Suppressor macrophage treated with lipopolysaccharide for 1 hour (primary cell): ENCODE data around the gene ADI1.
A peak's percentile ranks its signal among the peaks of the same experiment; 100 is the strongest.
"Not testable (repeated sequence)": the region's sequence is repeated elsewhere in the genome, so short reads cannot be mapped to it uniquely, and the experiment has no call there.

Source experiments
- DNase-seq, 3 donors: peaks; one replicate each; pipeline ENCODE4 v3.0.0-alpha.2; 2020 to 2022

ADI1 gene

GRCh38 chr2:3461801-3462492, 57.4 kb downstream of the ADI1 start:
- DNase-seq, result peak; percentile 74 to 78 (median 76)

GRCh38 chr2:3460831-3461800, 58.2 kb downstream of the ADI1 start:
- no peak for DNase-seq

- no peak for DNase-seq
Measured at GRCh38 chr2:3460156-3460555, 59.2 kb downstream of the ADI1 start.

- no peak for DNase-seq
Measured at GRCh38 chr2:3459185-3460015, 59.9 kb downstream of the ADI1 start.

DNA sequence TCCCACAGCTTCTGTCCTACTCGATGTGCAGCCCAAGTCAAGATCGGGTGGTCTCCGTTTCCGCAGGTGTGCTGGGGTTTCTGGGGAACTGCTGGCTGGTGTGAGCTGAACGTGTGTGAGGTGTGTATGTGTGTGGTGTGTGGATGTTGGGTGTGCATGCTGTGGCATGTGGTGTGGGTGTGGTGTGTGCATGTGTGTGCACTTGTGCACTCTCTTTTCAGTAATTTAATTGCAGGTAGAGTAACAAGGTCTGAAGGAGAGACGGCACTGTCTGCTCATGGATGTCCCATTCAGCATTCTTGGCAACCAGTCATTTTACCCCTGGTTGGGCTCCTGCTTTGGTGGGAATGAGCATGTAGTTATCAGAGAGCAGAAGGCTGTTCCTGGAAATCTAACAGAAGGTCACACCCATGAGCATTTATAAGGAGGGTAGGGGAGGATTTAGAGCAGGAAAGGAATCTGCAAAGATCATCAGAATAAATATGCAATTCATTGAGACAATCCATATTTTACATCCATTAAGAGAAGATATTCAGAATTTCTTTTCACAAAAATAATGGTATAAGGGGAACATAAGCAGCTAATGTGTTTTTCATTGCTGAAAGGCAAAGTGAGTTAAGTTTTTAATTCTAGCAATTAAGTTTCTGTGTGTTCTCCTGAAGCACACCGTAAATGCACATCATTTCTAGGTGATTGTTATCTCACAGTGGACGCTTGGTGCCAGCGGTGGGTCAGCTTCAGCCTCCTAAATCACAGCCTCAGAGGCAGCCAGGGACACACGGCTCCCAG, 60.7 kb downstream of the ADI1 start:
- DNase-seq, result no peak

- DNase-seq, result no peak
Measured at GRCh38 chr2:3457524-3458395, 61.6 kb downstream of the ADI1 start.

DNA sequence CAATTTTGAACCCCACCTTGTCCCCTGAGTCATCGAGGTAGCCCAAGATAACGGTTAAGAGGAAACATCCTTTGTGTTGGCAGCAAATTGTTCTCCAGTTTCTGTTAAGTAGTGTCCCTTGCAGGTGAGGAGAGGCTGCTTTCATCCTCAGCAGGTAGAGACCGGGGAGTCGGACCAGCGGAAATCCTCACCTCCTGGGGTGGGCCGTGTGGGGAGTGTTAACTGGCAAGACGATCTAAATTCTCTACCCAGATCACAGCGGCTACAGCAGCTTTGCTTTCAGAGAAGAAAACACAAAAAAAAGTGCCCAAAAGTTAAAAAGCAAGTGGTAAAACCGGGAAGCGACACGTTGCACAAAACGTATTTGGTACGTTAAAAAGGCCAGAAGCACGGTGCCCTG, 63.2 kb downstream of the ADI1 start:
- DNase-seq, result no peak

DNA sequence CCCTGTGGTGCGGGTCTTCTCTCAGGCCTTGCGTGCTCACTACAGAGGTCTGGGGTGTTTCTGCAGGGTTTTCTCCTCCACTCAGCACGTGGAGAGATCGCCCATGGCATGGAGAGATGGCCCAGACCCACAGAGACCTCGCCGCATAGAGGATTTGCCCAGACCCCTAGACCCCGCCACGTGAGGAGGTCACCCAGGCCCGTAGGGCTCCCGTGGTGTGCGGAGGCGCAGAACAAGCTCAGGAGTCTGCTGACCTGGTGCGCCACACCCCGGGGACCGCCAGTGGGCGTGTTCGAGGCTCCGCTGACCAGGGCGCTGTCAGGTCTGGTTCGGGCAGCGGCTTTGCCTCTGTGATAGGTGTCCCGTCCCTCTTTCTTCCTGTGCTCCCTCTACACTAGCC, 64.5 kb downstream of the ADI1 start:
- no peak for DNase-seq

GRCh38 chr2:3454005-3454404, 65.3 kb downstream of the ADI1 start:
- DNase-seq, result not testable (repeated sequence)

DNA sequence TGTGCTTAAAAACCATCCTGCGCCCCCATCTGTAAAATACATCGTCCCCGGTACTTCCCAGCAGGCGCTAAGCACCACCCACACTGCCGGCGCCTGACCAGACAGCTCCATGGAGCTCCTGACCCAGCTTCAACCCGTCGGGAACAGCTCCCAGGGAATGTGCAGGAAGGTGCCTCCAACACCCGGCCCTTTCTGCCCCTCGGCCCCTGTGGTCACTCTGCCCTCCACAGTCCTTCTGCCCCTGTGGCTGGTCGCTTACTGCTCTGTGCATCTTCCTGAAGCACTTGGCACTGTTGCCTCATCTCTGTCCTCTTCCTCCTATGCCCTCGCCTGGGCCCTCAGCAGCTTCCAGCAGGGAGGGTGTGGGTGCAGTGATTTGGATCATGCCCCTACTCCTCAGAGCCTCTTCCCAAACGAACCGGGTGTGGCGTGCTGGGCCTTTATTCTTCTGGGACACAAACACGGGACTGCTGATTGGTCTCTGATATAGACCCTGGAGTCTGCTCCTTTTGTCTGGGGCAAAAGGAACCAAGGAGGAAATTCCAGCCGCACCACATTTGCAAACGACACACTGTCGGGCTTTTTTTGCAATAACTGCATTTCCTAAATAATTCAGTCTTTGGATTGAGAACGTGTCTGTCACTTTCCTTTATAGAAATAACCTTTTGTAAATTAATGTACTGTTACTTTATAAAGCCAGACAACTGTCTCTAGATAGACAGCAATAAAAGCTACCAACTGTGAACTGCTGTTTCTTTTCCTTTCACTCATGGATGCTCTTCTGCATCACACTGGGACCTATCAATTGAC, 65.9 kb downstream of the ADI1 start:
- DNase-seq, result no peak

DNA sequence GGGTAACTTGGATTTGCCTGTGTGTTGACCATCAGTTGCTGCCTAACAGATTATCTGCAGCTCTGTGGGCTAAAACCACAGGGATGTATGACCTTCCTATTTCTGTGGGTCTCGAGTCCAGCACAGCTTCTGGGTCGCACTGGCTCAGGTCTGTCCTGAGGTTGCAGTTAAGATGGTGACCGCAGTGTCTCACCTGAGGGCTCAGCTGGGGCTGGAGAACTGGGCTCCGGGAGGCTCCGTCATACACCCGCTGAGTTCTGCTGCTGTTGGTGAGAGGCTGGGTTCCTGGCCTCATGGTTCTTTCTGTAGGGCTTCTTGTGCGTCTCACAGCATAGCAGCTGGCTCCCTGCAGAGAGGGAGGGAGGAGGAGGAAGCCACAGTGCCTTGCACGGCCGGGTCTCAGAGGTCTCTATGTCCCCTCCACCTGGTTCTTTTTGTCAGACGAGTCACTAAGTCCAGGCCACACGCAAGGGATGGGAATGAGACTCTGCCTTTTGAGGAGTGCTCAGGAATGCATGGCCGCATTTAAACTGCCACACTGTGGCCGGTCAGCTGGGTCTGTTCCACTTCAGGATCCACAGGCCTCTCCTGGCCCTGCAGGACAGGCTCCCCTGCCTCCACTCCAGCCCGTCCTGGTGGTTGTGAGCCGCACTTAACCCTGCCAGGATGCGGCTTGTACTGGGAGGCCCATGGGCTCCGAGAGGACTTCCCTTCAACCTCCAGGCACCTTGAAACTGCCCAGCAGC, 67.2 kb downstream of the ADI1 start:
- no peak for DNase-seq

- no peak for DNase-seq
Measured at GRCh38 chr2:3451169-3451568, 68.2 kb downstream of the ADI1 start.

DNA sequence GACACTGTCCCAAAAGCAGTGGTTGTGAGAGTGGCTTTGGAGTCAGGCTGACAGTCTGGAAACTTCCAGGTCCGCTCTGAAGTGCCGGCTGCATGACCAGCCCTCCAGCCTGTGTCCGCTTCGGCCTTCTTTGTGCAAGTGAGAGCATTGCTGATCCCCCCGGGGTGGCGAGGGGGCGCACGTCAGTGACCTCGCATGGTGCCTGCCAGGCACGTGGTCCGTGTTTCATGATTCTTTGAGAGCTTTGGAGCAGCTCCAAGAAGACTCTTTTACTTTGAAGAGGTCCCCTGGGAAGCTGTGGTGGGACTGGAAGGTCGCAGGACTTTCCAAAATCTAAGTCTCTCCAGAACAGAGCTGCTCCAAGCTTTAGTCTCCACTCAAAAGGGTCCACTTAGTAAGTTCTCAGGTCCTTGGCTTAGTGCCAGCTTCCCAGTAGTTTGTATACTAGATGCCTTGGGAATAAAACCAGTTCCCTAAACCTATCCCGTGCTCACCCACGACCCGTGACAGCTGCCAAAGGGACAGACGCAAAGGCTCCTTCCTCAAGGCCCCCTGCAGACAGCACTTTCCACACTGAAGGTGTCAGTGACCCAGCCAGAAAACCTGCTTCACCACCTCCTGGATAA, 68.8 kb downstream of the ADI1 start:
- no peak for DNase-seq

DNA sequence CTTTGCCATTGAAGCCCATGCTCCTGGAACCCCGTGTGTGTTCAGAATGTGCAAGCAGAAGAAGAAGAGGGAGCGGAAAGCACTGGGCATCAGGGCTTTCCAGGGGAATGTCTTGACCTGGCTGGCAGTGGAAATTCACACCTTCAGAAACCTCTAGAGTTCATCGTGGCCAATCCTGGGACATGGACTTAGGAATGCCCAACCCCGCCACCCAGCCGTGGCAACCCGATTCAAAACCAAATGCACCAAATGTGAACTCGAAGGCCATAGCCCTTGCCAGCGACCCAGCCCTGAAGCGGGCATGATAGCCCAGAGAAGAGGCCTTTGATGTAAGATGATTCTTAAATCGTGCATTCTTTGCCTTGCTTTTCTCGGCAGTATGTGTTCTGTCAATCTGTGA, 69.4 kb downstream of the ADI1 start:
- no peak for DNase-seq

DNA sequence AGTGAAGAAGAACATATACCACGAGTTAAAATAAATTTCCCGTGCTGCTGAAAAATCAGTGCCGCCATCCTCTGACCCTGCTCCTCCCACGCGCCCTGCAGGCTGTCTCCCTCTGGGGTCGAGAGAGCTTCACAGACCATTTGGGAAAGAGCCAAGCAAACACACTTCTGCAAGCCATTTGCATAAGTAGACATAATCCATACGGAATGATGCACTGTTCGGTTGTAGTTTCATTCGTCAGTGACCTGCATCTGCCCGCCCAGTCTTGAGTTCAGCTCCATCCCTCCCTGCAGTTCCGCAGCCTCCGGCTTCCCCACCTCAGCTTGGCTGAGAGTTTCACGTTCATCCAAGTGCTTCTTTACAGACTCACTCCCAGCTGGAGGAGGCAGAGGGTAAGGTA, 70.2 kb downstream of the ADI1 start:
- DNase-seq, result no peak

DNA sequence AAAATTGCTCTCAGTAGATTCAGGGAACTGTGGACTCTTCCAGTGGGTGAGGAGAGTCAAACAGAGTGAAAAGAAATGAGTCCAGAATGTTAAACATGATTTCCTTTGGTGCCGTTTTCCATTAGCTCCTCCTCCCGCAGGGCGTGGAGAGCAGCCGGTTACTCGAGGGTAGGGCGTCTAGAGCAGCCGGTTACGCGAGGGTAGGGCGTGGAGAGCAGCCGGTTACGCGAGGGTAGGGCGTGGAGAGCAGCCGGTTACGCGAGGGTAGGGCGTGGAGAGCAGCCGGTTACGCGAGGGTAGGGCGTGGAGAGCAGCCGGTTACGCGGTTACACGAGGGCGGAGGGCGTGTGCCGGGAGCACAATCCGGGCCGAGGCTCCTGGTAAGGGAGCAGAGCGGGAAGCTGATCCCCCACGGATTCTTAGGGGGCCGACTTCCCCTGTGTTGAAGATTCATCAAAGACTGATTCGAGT, 70.9 kb downstream of the ADI1 start:
- DNase-seq, result not testable (repeated sequence)

DNA sequence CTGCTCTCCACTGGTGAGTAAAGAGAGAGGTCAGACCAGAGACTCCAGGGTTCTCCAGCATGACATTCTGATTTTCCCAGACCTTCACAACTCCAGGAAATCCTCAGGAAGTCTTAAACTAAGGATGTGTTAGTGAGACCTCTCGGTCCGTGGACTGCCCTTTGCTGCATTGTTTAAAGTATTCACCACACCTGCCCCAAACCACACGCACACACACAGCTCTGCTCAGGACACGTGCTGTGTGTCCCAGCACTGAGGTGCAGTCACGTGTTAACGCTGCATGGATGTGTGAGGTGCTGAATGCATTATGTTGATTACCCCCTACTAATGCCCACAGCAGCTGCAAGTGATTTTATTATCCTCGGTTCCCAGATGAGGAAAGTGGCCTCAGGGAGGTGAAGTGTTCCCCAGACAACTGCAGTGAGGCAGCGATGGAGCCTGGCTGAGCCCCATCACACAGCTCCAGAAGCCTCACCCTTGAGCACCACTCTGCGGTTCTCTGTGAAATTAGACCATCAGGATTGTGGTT, 71.5 kb downstream of the ADI1 start:
- DNase-seq, result no peak
